HepG2 (cell line): Measurements from ENCODE around the gene PCSK2. TPM values are rescaled to one million over a fixed set of nuclear protein-coding genes. Genes with fewer than 3 reads are reported as not detected.

Experiments
- ATAC-seq: fragments of 200-7000 bp; cut with Tn5 transposase; 3 replicates; pipeline ENCODE4 v1.9.1; 2020; ENCODE audit warnings: mild to moderate bottlenecking, moderate library complexity
- BruUV-seq: library from RNA; stranded (reverse); fragments of 400-500 nt; replicated peaks from 2 replicates; lab custom pipeline; 2021; lab: Mats Ljungman, UMichigan
- CTCF ChIA-PET: fragments of 300-600 bp; formaldehyde crosslinking; extraction: SDS; loops from one replicate; lab custom pipeline; 2021; ENCODE audit warnings: low total read pairs, inconsistent platforms, low intra/inter-chr PET ratio; lab: Yijun Ruan, JAX
- POLR2A ChIA-PET: fragments of 350-600 bp; sonication (Branson Sonifier 250); formaldehyde crosslinking; loops from one replicate; lab custom pipeline; 2020; ENCODE audit warnings: antibody characterized with exemption, inconsistent platforms; lab: Yijun Ruan, JAX
- DNase-seq: peaks from one replicate; pipeline ENCODE4 v3.0.0-alpha.2; 2015; ENCODE audit warnings: low spot score
- FAIRE-seq: peaks from 3 replicates; lab custom pipeline; 2011; peaks lifted over from hg19 to GRCh38; lab: Jason Lieb, UNC
- H2AFZ ChIP-seq: one replicate; pipeline ENCODE4 v1.6.1; 2011; ENCODE audit warnings: low read length, inconsistent platforms
- H3K27ac ChIP-seq: fragments of 300-600 bp; 3 replicates; pipeline ENCODE4 v1.8.0; 2011; ENCODE audit warnings: mixed run types, mild to moderate bottlenecking, mixed read lengths, low read length, inconsistent platforms; ENCODE audit not compliant: insufficient read depth; ENCODE audit errors: extremely low read length
- H3K27me3 ChIP-seq, 2 experiments: fragments of 200-600 bp in 1 of 2; 2 replicates in 1 of 2; 3 replicates in 1 of 2; pipeline versions ENCODE4 v1.6.0 to v1.8.0; 2011; ENCODE audit warnings: low read length in 2 of 2, mild to moderate bottlenecking in 2 of 2, moderate library complexity in 2 of 2, inconsistent platforms in 1 of 2; ENCODE audit not compliant: insufficient read depth in 2 of 2, control insufficient read depth in 1 of 2
- H3K36me3 ChIP-seq, 2 experiments: fragments of 200-600 bp in 1 of 2; replicated peaks in 1 of 2; 2 replicates in 1 of 2; 3 replicates in 1 of 2; pipeline versions ENCODE4 v1.5.1 to v1.8.0; 2011; ENCODE audit warnings: low read length in 2 of 2, inconsistent platforms in 1 of 2; ENCODE audit not compliant: insufficient read depth in 2 of 2, control insufficient read depth in 1 of 2
- H3K4me1 ChIP-seq: 2 replicates; pipeline ENCODE4 v1.5.1; 2012; ENCODE audit warnings: low read length, inconsistent platforms; ENCODE audit not compliant: insufficient read depth
- H3K4me2 ChIP-seq: 2 replicates; pipeline ENCODE4 v1.6.0; 2011; ENCODE audit warnings: low read depth, low read length, inconsistent platforms
- H3K4me3 ChIP-seq, 3 experiments: fragments of 200-600 bp in 1 of 3; sonication (generic), shearing (Covaris generic) in 1 of 3; replicated peaks in 1 of 3; 2 replicates each; pipeline ENCODE4 v1.5.1; 2011 to 2016; ENCODE audit warnings: low read length in 3 of 3, inconsistent platforms in 2 of 3, low read depth in 2 of 3, mild to moderate bottlenecking in 2 of 3, control low read depth in 1 of 3, mixed read lengths in 1 of 3; ENCODE audit not compliant: insufficient read depth in 1 of 3
- H3K79me2 ChIP-seq: one replicate; pipeline ENCODE4 v1.6.1; 2011; ENCODE audit warnings: low read length, inconsistent platforms; ENCODE audit not compliant: insufficient read depth
- H3K9ac ChIP-seq: 2 replicates; pipeline ENCODE4 v1.6.0; 2011; ENCODE audit warnings: mild to moderate bottlenecking, low read depth, low read length, inconsistent platforms; ENCODE audit not compliant: insufficient read depth
- H3K9me3 ChIP-seq: 2 replicates; pipeline ENCODE4 v1.5.1; 2012; ENCODE audit warnings: mild to moderate bottlenecking, low read length
- H4K20me1 ChIP-seq: 2 replicates; pipeline ENCODE4 v1.6.0; 2011; ENCODE audit warnings: inconsistent platforms, mild to moderate bottlenecking, low read length, moderate library complexity; ENCODE audit not compliant: insufficient read depth
- GABPB1 ChIP-seq: IDR thresholded peaks from 2 replicates; pipeline ENCODE4 v1.6.1; 2016; ENCODE audit warnings: mild to moderate bottlenecking, missing genetic modification reagents, moderate library complexity, missing compliant biosample characterization
- NR2F2 ChIP-seq: IDR thresholded peaks from 2 replicates; pipeline ENCODE4 v1.6.1; 2012; ENCODE audit warnings: low read depth, inconsistent platforms, borderline replicate concordance
- ZNF546 ChIP-seq: sonication (generic); formaldehyde crosslinking; conservative IDR thresholded peaks from 2 replicates; pipeline ENCODE4 v1.8.1; 2023; ENCODE audit warnings: mild to moderate bottlenecking, missing genetic modification reagents
- WGBS: methylation state at CpG from one replicate; pipeline ENCODE4 v1.1.6; 2017; ENCODE audit warnings: low lambda C conversion rate; 5-methylcytosine and 5-hydroxymethylcytosine counted together
- in situ Hi-C: cut with HindIII; loops from 2 replicates; pipeline ENCODE4 v1.10.0; 2017; ENCODE audit warnings: low pct_unique_long_range_greater_than_20kb; ENCODE audit not compliant: extremely low pct_ligation_motif_present
- intact Hi-C: fragments of 100-400 bp; cut with micrococcal nuclease; formaldehyde crosslinking; loops from one replicate; pipeline ENCODE4 v1.10.0; 2022; ENCODE audit not compliant: unreplicated experiment
- polyA plus RNA-seq, 8 experiments: library from polyadenylated mRNA; depleted of rRNA in 3 of 8; stranded (reverse) in 7 of 8; unstranded in 1 of 8; fragments of >200 nt; fragmentation: Illumina TruSeq in 4 of 8; extraction: Trizol in 4 of 8; gene quantifications; 2 replicates each; pipeline versions ENCODE4 v1.2.1 to v1.2.3, GENCODE V29; 2011 to 2016; ENCODE audit warnings: low read depth in 4 of 8, missing spikeins in 1 of 8, mixed read lengths in 1 of 8; ENCODE audit not compliant: insufficient read depth in 1 of 8
- total RNA-seq, 5 experiments: library from RNA; depleted of rRNA; stranded (reverse); fragments of >200 nt; fragmentation: Illumina TruSeq; extraction: Trizol; gene quantifications; 2 replicates each; pipeline ENCODE4 v1.2.3, GENCODE V29; 2016; ENCODE audit warnings: low read depth in 1 of 5
- TF ChIP-seq, protein P1 (sequence below): sonication (generic); formaldehyde crosslinking; IDR thresholded peaks from 2 replicates; pipeline ENCODE4 v1.4.0; 2020; ENCODE audit warnings: missing genetic modification reagents, mild to moderate bottlenecking, borderline replicate concordance
- TF ChIP-seq, protein P2 (sequence below): sonication (generic); formaldehyde crosslinking; IDR thresholded peaks from 2 replicates; pipeline ENCODE4 v1.5.0; 2020; ENCODE audit warnings: missing genetic modification reagents
- TF ChIP-seq, protein P3 (sequence below): IDR thresholded peaks from 2 replicates; pipeline ENCODE4 v1.6.1; 2016; ENCODE audit warnings: missing compliant biosample characterization, missing genetic modification reagents, borderline replicate concordance

The PCSK2 gene
- total and polyA plus RNA-seq, 2 of the 13 experiments (the other 11 are each of a cell fraction or from before 2014, with no cell fraction given): not detected

DNA sequence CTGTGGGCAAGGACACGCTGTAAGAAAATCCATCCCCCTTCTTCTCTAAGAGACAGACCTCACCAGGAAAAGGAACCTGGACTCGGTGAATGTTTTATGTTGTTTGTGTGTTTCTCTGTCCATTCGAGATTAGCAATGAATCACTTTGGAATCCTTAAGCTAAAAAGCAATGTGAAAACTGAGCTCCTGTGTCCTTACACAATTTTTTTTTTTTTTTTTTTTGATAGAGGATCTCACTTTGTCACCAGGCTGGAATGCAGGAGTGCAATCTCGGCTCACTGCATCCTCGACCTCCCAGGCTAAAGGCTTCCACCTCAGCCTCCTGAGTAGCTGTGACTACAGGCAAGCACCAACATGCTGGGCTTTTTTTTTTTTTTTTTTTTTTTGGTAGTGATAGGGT, 272.2 kb downstream of the PCSK2 start (continued):
- TF ChIP-seq, protein P1, sequence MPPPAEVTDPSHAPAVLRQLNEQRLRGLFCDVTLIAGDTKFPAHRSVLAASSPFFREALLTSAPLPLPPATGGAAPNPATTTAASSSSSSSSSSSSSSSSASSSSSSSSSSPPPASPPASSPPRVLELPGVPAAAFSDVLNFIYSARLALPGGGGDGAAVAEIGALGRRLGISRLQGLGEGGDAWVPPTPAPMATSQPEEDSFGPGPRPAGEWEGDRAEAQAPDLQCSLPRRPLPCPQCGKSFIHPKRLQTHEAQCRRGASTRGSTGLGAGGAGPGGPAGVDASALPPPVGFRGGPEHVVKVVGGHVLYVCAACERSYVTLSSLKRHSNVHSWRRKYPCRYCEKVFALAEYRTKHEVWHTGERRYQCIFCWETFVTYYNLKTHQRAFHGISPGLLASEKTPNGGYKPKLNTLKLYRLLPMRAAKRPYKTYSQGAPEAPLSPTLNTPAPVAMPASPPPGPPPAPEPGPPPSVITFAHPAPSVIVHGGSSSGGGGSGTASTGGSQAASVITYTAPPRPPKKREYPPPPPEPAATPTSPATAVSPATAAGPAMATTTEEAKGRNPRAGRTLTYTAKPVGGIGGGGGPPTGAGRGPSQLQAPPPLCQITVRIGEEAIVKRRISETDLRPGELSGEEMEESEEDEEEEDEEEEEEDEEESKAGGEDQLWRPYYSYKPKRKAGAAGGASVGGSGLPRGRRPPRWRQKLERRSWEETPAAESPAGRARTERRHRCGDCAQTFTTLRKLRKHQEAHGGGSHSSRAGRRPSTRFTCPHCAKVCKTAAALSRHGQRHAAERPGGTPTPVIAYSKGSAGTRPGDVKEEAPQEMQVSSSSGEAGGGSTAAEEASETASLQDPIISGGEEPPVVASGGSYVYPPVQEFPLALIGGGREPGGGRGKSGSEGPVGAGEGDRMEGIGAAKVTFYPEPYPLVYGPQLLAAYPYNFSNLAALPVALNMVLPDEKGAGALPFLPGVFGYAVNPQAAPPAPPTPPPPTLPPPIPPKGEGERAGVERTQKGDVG (CRISPR knock-in tag): no peak
- TF ChIP-seq, protein P2, sequence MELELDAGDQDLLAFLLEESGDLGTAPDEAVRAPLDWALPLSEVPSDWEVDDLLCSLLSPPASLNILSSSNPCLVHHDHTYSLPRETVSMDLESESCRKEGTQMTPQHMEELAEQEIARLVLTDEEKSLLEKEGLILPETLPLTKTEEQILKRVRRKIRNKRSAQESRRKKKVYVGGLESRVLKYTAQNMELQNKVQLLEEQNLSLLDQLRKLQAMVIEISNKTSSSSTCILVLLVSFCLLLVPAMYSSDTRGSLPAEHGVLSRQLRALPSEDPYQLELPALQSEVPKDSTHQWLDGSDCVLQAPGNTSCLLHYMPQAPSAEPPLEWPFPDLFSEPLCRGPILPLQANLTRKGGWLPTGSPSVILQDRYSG (CRISPR knock-in tag): no peak

DNA sequence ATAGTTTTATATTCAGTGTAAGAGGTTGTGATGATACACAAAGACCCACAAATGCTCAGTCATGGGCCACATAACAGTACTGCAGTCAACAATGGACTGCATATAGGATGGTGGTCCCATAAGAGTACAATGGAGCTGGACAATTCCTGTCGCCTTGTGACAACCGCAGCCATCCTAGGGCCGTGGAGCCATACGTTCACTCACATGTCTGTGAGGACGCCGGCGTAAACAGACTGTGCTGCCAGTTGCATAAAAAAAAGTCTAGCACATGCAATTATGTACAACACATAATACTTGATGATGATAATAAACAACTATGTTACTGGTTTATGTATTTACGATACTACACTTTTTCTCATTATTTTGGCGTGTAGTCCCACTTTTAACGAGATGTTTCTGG, 273.4 kb downstream of the PCSK2 start:
- no peak for FAIRE-seq
- CTCF ChIA-PET: no interaction called here
- H3K4me3 ChIP-seq: no peak overlapping the region
- POLR2A ChIA-PET: no interaction called here
- no peak for DNase-seq
- BruUV-seq: no TSS peak
- H3K27ac ChIP-seq: no peak overlapping the region
- no peak overlapping the region for H2AFZ ChIP-seq
- in situ Hi-C loops (loop anchor here (25.0 kb wide), 1 partner anchor 787 kb away; the partner anchor contains the start of gene ZNF133), intact Hi-C loops (no loop called here)
- TF ChIP-seq GABPB1 (CRISPR knock-in tag) (no peak), ZNF546 (CRISPR knock-in tag) (no peak), NR2F2 (no peak)
- TF ChIP-seq, protein P3, sequence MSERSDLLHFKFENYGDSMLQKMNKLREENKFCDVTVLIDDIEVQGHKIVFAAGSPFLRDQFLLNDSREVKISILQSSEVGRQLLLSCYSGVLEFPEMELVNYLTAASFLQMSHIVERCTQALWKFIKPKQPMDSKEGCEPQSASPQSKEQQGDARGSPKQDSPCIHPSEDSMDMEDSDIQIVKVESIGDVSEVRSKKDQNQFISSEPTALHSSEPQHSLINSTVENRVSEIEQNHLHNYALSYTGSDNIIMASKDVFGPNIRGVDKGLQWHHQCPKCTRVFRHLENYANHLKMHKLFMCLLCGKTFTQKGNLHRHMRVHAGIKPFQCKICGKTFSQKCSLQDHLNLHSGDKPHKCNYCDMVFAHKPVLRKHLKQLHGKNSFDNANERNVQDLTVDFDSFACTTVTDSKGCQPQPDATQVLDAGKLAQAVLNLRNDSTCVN (CRISPR knock-in tag): no peak
- peaks cover 2 to 62% of the 10 kb centered on the region in 2 experiments; a peak in 4 of 5 replicates for H3K27me3 ChIP-seq
- 79% methylated on average over 10 of the region's 10 CpGs for WGBS
- no peak for ATAC-seq
- no peaks in the 10 kb centered on the region for H3K9me3 ChIP-seq
- H4K20me1 ChIP-seq: no peaks in the 10 kb centered on the region
- H3K36me3 ChIP-seq: no peaks in the 10 kb centered on the region
- H3K9ac ChIP-seq: no peak overlapping the region
- no peak overlapping the region for H3K4me2 ChIP-seq
- H3K4me1 ChIP-seq: peaks cover 10% of the 10 kb centered on the region
- no peaks in the 10 kb centered on the region for H3K79me2 ChIP-seq
